GM19239 (cell line): ENCODE measurements around the gene PCBP3.
"Not testable (repeated sequence)": the region's sequence is repeated elsewhere in the genome, so short reads cannot be mapped to it uniquely, and the experiment has no call there.

Source experiments
- DNase-seq: peaks from one replicate; pipeline ENCODE4 v3.0.0; 2011; ENCODE audit warnings: low spot score; ENCODE audit not compliant: insufficient read length
- FAIRE-seq: peaks from 2 replicates; lab custom pipeline; 2011; peaks lifted over from hg19 to GRCh38; lab: Jason Lieb, UNC

Gene PCBP3

GRCh38 chr21:45943630-45944540 lies 300.4 kb downstream of the PCBP3 start:
- no peak for DNase-seq
- no peak for FAIRE-seq

GRCh38 chr21:45944601-45945000 lies 301.1 kb downstream of the PCBP3 start:
- no peak for DNase-seq
- no peak for FAIRE-seq

- DNase-seq: no peak
- no peak for FAIRE-seq
These were observed 301.7 kb downstream of the PCBP3 start for GRCh38 chr21:45945066-45945867.

- DNase-seq: no peak
- FAIRE-seq: no peak
These were observed 302.3 kb downstream of the PCBP3 start for GRCh38 chr21:45945868-45946210.

- no peak for FAIRE-seq
- DNase-seq: no peak
These were observed 303.8 kb downstream of the PCBP3 start for GRCh38 chr21:45947296-45947695.

- no peak for DNase-seq
- FAIRE-seq: no peak
These were observed 304.3 kb downstream of the PCBP3 start for GRCh38 chr21:45947716-45948255.

- no peak for DNase-seq
- no peak for FAIRE-seq
These were observed 305.1 kb downstream of the PCBP3 start for GRCh38 chr21:45948576-45949141.

- FAIRE-seq (no peak), DNase-seq (no peak)
These were observed 306.6 kb downstream of the PCBP3 start for GRCh38 chr21:45949928-45950739.

- DNase-seq (no peak), FAIRE-seq (no peak)
These were observed 307.4 kb downstream of the PCBP3 start for GRCh38 chr21:45950740-45951515.

- no peak for FAIRE-seq
- DNase-seq: no peak
These were observed 308.2 kb downstream of the PCBP3 start for GRCh38 chr21:45951676-45952075.

- DNase-seq, FAIRE-seq: not testable (repeated sequence)
These were observed 309.0 kb downstream of the PCBP3 start for GRCh38 chr21:45952527-45952926.

- FAIRE-seq (no peak), DNase-seq (no peak)
These were observed 309.4 kb downstream of the PCBP3 start for GRCh38 chr21:45952974-45953373.

GRCh38 chr21:45954261-45954660 lies 310.7 kb downstream of the PCBP3 start:
- no peak for FAIRE-seq
- no peak for DNase-seq

- DNase-seq (no peak), FAIRE-seq (no peak)
These were observed 311.4 kb downstream of the PCBP3 start for GRCh38 chr21:45954921-45955320.

GRCh38 chr21:45957551-45957950 lies 314.0 kb downstream of the PCBP3 start:
- FAIRE-seq: no peak
- DNase-seq: no peak

- DNase-seq: no peak
- no peak for FAIRE-seq
These were observed 314.6 kb downstream of the PCBP3 start for GRCh38 chr21:45957981-45958600.

GRCh38 chr21:45959182-45959581 lies 315.7 kb downstream of the PCBP3 start:
- no peak for DNase-seq
- no peak for FAIRE-seq

GRCh38 chr21:45959779-45960390 lies 316.4 kb downstream of the PCBP3 start:
- DNase-seq: no peak
- no peak for FAIRE-seq
